Endothelial cell of umbilical vein (primary cell): ENCODE measurements around the gene MGLL. TPM values are rescaled to one million over a fixed set of nuclear protein-coding genes. Genes with fewer than 3 reads are reported as not detected.

Experiments used
- BruUV-seq: library from RNA; stranded (reverse); fragments of 400-500 nt; replicated peaks from 2 replicates; lab custom pipeline; 2021; lab: Mats Ljungman, UMichigan
- CTCF ChIA-PET: fragments of 300-600, 350-600 bp; sonication (Branson Sonifier 250); formaldehyde crosslinking; loops from one replicate; lab custom pipeline; 2021; ENCODE audit warnings: antibody characterized with exemption, inconsistent platforms; lab: Charles Lee
- POLR2A ChIA-PET: fragments of 300-600, 350-600 bp; sonication (Branson Sonifier 250); formaldehyde crosslinking; loops from one replicate; lab custom pipeline; 2021; ENCODE audit warnings: antibody characterized with exemption, inconsistent platforms; lab: Charles Lee
- DNase-seq: peaks from one replicate; pipeline ENCODE4 v3.0.0-alpha.2; 2011; ENCODE audit warnings: low read depth, low spot score
- FAIRE-seq: peaks from 2 replicates; lab custom pipeline; 2011; peaks lifted over from hg19 to GRCh38; lab: Jason Lieb, UNC
- H2AFZ ChIP-seq: 2 replicates; pipeline ENCODE4 v1.6.0; 2012; ENCODE audit warnings: low read depth, low read length, control low read depth, inconsistent platforms
- H3K27ac ChIP-seq: 2 replicates; pipeline ENCODE4 v1.5.1; 2011; ENCODE audit warnings: low read depth, mild to moderate bottlenecking, control low read depth, low read length, moderate library complexity; ENCODE audit not compliant: insufficient read depth
- H3K27me3 ChIP-seq, 2 experiments: 2 replicates each; pipeline versions ENCODE4 v1.6.0 to v1.6.1; 2011; ENCODE audit warnings: low read length in 2 of 2, mixed read lengths in 1 of 2; ENCODE audit not compliant: control insufficient read depth in 2 of 2, insufficient read depth in 2 of 2
- H3K36me3 ChIP-seq, 2 experiments: 2 replicates in 1 of 2; 3 replicates in 1 of 2; pipeline ENCODE4 v1.5.1; 2011; ENCODE audit warnings: low read length in 2 of 2, mild to moderate bottlenecking in 1 of 2, moderate library complexity in 1 of 2; ENCODE audit not compliant: control insufficient read depth in 2 of 2, insufficient read depth in 2 of 2; ENCODE audit errors: extremely low read depth in 1 of 2
- H3K4me1 ChIP-seq: 3 replicates; pipeline ENCODE4 v1.5.1; 2011; ENCODE audit warnings: mild to moderate bottlenecking, low read length; ENCODE audit not compliant: control insufficient read depth, insufficient read depth; ENCODE audit errors: extremely low read depth
- H3K4me2 ChIP-seq: 2 replicates; pipeline ENCODE4 v1.6.1; 2011; ENCODE audit warnings: low read length, control low read depth, mixed read lengths; ENCODE audit not compliant: insufficient read depth
- H3K4me3 ChIP-seq, 3 experiments: fragments of 200-600 bp in 1 of 3; sonication (generic), shearing (Covaris generic) in 1 of 3; replicated peaks in 1 of 3; 2 replicates each; pipeline ENCODE4 v1.5.1; 2011 to 2016; ENCODE audit warnings: control low read depth in 3 of 3, low read length in 3 of 3, mild to moderate bottlenecking in 2 of 3, inconsistent platforms in 1 of 3, low read depth in 1 of 3, moderate library complexity in 1 of 3; ENCODE audit not compliant: insufficient read depth in 1 of 3
- H3K79me2 ChIP-seq: 2 replicates; pipeline ENCODE4 v1.6.0; 2012; ENCODE audit warnings: low read length, inconsistent platforms; ENCODE audit not compliant: control insufficient read depth, insufficient read depth
- H3K9ac ChIP-seq: replicated peaks from 2 replicates; pipeline ENCODE3; 2011; ENCODE audit warnings: low read length, control low read depth; ENCODE audit not compliant: insufficient read depth; ENCODE audit errors: extremely low read depth
- H3K9me1 ChIP-seq: replicated peaks from 3 replicates; pipeline ENCODE4 v1.6.0; 2011; ENCODE audit warnings: mild to moderate bottlenecking, low read length; ENCODE audit not compliant: control insufficient read depth, insufficient read depth; ENCODE audit errors: extremely low read depth
- H3K9me3 ChIP-seq: replicated peaks from 2 replicates; pipeline ENCODE4 v1.5.1; 2012; ENCODE audit warnings: low read length, inconsistent platforms; ENCODE audit not compliant: control insufficient read depth, insufficient read depth
- H4K20me1 ChIP-seq: replicated peaks from 2 replicates; pipeline ENCODE3; 2011; ENCODE audit warnings: mild to moderate bottlenecking, low read length; ENCODE audit not compliant: control insufficient read depth, insufficient read depth; ENCODE audit errors: extremely low read depth
- EZH2 ChIP-seq: IDR thresholded peaks from 2 replicates; pipeline ENCODE4 v1.6.1; 2012; ENCODE audit warnings: borderline replicate concordance, low read depth, mild to moderate bottlenecking, moderate library complexity, low read length, inconsistent platforms; ENCODE audit not compliant: severe bottlenecking
- FOS ChIP-seq: IDR thresholded peaks from 2 replicates; pipeline ENCODE4 v1.6.1; 2011; ENCODE audit warnings: mild to moderate bottlenecking, low read length, moderate library complexity, borderline replicate concordance; ENCODE audit not compliant: insufficient read depth
- GATA2 ChIP-seq: IDR thresholded peaks from 2 replicates; pipeline ENCODE4 v1.7.0; 2011; ENCODE audit warnings: low read depth, mild to moderate bottlenecking, moderate library complexity, mixed read lengths, low read length; ENCODE audit not compliant: insufficient read length, insufficient read depth
- JUN ChIP-seq: IDR thresholded peaks from 2 replicates; pipeline ENCODE4 v1.6.1; 2011; ENCODE audit warnings: borderline replicate concordance, low read depth; ENCODE audit not compliant: insufficient read length, insufficient read depth
- MYC ChIP-seq: IDR thresholded peaks from one replicate; pipeline ENCODE4 v1.6.1; 2011; ENCODE audit warnings: mild to moderate bottlenecking, low read depth, low read length
- POLR2A ChIP-seq: IDR thresholded peaks from 2 replicates; pipeline ENCODE4 v1.6.1; 2012; ENCODE audit warnings: low read depth, mild to moderate bottlenecking, control low read depth, low read length
- POLR2AphosphoS5 ChIP-seq: IDR thresholded peaks from 2 replicates; pipeline ENCODE4 v1.6.1; 2012; ENCODE audit warnings: low read depth, mild to moderate bottlenecking, control low read depth, low read length, moderate library complexity; ENCODE audit not compliant: insufficient read depth
- dilution Hi-C: fragments of 300-500 bp; cut with MboI; formaldehyde crosslinking; loops from one replicate; pipeline ENCODE4 v1.15.0; 2019; ENCODE audit warnings: low sequenced_read_pairs; ENCODE audit not compliant: extremely low pct_ligation_motif_present
- intact Hi-C: fragments of 100-400 bp; cut with micrococcal nuclease; formaldehyde crosslinking; loops from one replicate; pipeline ENCODE4 v1.10.0; 2022
- polyA plus RNA-seq, 4 experiments: library from polyadenylated mRNA; depleted of rRNA in 3 of 4; stranded (reverse) in 3 of 4; unstranded in 1 of 4; fragments of >200 nt; gene quantifications; 2 replicates each; pipeline versions ENCODE4 v1.2.1 to v1.2.3, GENCODE V29; 2011 to 2012; ENCODE audit warnings: missing spikeins in 1 of 4
- total RNA-seq: library from RNA; stranded (reverse); gene quantifications from 2 replicates; pipeline ENCODE4 v1.2.3, GENCODE V29; 2021
- TF ChIP-seq, protein P1 (sequence below): IDR thresholded peaks from 2 replicates; pipeline ENCODE4 v1.6.1; 2011; ENCODE audit not compliant: insufficient read depth, insufficient read length
- TF ChIP-seq, protein P2 (sequence below), 2 donors: IDR thresholded peaks; 1 replicate in 1 of 2; 2 replicates in 1 of 2; pipeline ENCODE4 v1.5.1; 2011; ENCODE audit warnings: low read length in 2 of 2, mild to moderate bottlenecking in 2 of 2, moderate library complexity in 2 of 2, control low read depth in 1 of 2, inconsistent platforms in 1 of 2, low read depth in 1 of 2; ENCODE audit not compliant: insufficient read depth in 1 of 2; ENCODE audit errors: extremely low read depth in 1 of 2

MGLL gene
- total and polyA plus RNA-seq, 2 donors (not counting 3 experiments of a cell fraction or from before 2014, with no cell fraction given) = 30.7 to 60.2 TPM

DNA sequence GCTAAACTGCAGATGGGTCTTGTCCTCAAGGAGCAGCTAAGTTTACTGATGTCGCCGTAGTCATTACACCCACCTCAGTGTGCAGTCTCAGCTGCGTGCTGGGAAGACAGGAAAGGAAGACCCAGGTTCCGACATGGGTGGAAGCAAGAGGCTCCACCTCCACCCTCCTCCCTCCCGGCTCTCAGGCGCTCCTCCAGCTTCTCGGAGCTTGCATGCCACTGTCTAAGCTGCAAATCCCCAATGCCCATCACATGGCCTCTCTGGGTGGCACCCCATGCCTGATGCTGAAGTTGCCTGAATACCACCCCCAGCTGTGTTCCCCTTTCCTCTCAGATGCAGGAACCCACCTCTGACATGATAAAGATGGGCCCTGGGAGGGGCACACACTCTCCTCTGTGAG is 58.5 kb downstream of the MGLL start:
- Histone ChIP-seq H3K9ac (no peak overlapping the region), H3K27me3 (no peaks in the 10 kb centered on the region), H3K4me3 (no peak overlapping the region), H4K20me1 (no peaks in the 10 kb centered on the region), H3K9me1 (no peaks in the 10 kb centered on the region), H3K79me2 (peaks cover 23% of the 10 kb centered on the region), H3K36me3 (no peaks in the 10 kb centered on the region), H3K4me2 (no peak overlapping the region), H2AFZ (no peak overlapping the region), H3K27ac (no peak overlapping the region), H3K4me1 (peaks cover 20% of the 10 kb centered on the region), H3K9me3 (no peaks in the 10 kb centered on the region)
- BruUV-seq = no TSS peak
- CTCF ChIA-PET = interaction anchor here (0.6 to 1.7 kb wide), 2 partner anchors 13 to 230 kb away, joined by 3 read pairs; no protein-coding TSS in a partner anchor
- DNase-seq (no peak), FAIRE-seq (no peak)
- dilution Hi-C loops (no loop called here), intact Hi-C loops (no loop called here)
- TF ChIP-seq, protein P1, sequence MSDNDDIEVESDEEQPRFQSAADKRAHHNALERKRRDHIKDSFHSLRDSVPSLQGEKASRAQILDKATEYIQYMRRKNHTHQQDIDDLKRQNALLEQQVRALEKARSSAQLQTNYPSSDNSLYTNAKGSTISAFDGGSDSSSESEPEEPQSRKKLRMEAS = no peak
- TF ChIP-seq, protein P2, sequence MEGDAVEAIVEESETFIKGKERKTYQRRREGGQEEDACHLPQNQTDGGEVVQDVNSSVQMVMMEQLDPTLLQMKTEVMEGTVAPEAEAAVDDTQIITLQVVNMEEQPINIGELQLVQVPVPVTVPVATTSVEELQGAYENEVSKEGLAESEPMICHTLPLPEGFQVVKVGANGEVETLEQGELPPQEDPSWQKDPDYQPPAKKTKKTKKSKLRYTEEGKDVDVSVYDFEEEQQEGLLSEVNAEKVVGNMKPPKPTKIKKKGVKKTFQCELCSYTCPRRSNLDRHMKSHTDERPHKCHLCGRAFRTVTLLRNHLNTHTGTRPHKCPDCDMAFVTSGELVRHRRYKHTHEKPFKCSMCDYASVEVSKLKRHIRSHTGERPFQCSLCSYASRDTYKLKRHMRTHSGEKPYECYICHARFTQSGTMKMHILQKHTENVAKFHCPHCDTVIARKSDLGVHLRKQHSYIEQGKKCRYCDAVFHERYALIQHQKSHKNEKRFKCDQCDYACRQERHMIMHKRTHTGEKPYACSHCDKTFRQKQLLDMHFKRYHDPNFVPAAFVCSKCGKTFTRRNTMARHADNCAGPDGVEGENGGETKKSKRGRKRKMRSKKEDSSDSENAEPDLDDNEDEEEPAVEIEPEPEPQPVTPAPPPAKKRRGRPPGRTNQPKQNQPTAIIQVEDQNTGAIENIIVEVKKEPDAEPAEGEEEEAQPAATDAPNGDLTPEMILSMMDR (IDR thresholded peaks at IDR 0.05; ENCODE audit: extremely low read depth in 1 of 2, insufficient read depth in 1 of 2, low read depth in 1 of 2, low read length in 2 of 2) = no peak
- TF ChIP-seq FOS (no peak), MYC (no peak), POLR2A (no peak), GATA2 (no peak), JUN (no peak), EZH2 (no peak), POLR2AphosphoS5 (no peak)
- POLR2A ChIA-PET = interaction anchor here (0.6 kb wide), 1 partner anchor 243 kb away, joined by 3 read pairs; no protein-coding TSS in a partner anchor
